ENCODE results near the gene MLIP.

DNA sequence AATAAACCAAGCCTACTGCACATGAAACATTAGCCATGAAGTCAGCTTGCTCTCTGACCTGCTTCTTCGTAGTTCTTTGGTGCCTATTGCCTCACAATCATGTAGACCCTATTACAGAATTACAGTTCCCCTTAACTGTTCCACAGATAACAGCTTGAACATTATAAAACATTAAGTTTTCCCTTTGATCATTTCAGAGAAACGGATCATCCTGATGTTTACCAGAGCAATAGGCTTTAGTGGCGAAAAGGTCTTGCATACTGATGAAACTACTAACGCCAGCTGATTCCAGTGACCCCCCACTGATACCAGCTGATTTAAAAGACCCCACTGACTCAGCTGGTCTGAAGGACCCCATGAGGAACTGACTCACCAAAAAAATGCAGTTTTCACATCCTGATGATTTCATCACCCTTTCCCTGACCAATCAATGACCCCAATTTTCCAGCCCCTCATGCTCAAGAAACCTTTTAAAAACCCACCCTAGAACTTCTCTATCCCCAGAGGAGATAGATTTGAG is 39.4 kb upstream of the MLIP start:
- TF ChIP-seq, protein P1, sequence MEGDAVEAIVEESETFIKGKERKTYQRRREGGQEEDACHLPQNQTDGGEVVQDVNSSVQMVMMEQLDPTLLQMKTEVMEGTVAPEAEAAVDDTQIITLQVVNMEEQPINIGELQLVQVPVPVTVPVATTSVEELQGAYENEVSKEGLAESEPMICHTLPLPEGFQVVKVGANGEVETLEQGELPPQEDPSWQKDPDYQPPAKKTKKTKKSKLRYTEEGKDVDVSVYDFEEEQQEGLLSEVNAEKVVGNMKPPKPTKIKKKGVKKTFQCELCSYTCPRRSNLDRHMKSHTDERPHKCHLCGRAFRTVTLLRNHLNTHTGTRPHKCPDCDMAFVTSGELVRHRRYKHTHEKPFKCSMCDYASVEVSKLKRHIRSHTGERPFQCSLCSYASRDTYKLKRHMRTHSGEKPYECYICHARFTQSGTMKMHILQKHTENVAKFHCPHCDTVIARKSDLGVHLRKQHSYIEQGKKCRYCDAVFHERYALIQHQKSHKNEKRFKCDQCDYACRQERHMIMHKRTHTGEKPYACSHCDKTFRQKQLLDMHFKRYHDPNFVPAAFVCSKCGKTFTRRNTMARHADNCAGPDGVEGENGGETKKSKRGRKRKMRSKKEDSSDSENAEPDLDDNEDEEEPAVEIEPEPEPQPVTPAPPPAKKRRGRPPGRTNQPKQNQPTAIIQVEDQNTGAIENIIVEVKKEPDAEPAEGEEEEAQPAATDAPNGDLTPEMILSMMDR (IDR thresholded peaks at IDR 0.05) = no peak
- no peak for TF ChIP-seq POLR2A (IDR thresholded peaks at IDR 0.05)

All from body of pancreas (tissue), 4 donors.